Panc1 (cell line): Measurements from ENCODE around the gene CDC6. TPM values are rescaled to one million over a fixed set of nuclear protein-coding genes. Genes with fewer than 3 reads are reported as not detected.

Experiments
- ATAC-seq: fragments of 200-7000 bp; cut with Tn5 transposase; 2 replicates; pipeline ENCODE4 v1.9.1; 2020; ENCODE audit warnings: mild to moderate bottlenecking, moderate library complexity
- BruUV-seq: library from RNA; stranded (reverse); fragments of 400-500 nt; replicated peaks from 2 replicates; lab custom pipeline; 2021; lab: Mats Ljungman, UMichigan
- CTCF ChIA-PET: fragments of 300-600 bp; sonication (Branson Sonifier 250); formaldehyde crosslinking; loops from one replicate; lab custom pipeline; 2022; ENCODE audit warnings: antibody characterized with exemption; lab: Charles Lee
- POLR2A ChIA-PET: fragments of 300-600 bp; sonication (Branson Sonifier 250); formaldehyde crosslinking; loops from one replicate; lab custom pipeline; 2022; ENCODE audit warnings: antibody characterized with exemption; lab: Charles Lee
- DNase-seq: peaks from one replicate; pipeline ENCODE4 v3.0.0-alpha.2; 2010; ENCODE audit warnings: low read depth, low spot score
- H3K27ac ChIP-seq: 2 replicates; pipeline ENCODE4 v1.5.1; 2011; ENCODE audit warnings: mild to moderate bottlenecking, low read length, inconsistent platforms
- H3K27me3 ChIP-seq: fragments of 200-500 bp; sonication (Bioruptor generic); 2 replicates; pipeline ENCODE4 v1.6.0; 2014; ENCODE audit warnings: low read length, inconsistent platforms; ENCODE audit not compliant: control insufficient read depth, insufficient read depth
- H3K36me3 ChIP-seq: fragments of 200-500 bp; sonication (Bioruptor generic); 2 replicates; pipeline ENCODE4 v1.5.1; 2014; ENCODE audit warnings: inconsistent platforms, mild to moderate bottlenecking, low read length, moderate library complexity; ENCODE audit not compliant: control insufficient read depth, insufficient read depth
- H3K4me1 ChIP-seq: 2 replicates; pipeline ENCODE4 v1.5.1; 2011; ENCODE audit warnings: inconsistent platforms, mild to moderate bottlenecking, low read length, moderate library complexity; ENCODE audit not compliant: control insufficient read depth, insufficient read depth
- H3K4me3 ChIP-seq, 2 experiments: 2 replicates each; pipeline ENCODE4 v1.5.1; 2011 to 2012; ENCODE audit warnings: low read depth in 2 of 2, low read length in 2 of 2, mild to moderate bottlenecking in 2 of 2, inconsistent platforms in 1 of 2, moderate library complexity in 1 of 2
- H3K9me3 ChIP-seq: fragments of 200-500 bp; sonication (Bioruptor generic); 2 replicates; pipeline ENCODE4 v1.5.1; 2014; ENCODE audit warnings: low read depth, mild to moderate bottlenecking, inconsistent platforms, low read length, moderate library complexity; ENCODE audit not compliant: control insufficient read depth, insufficient read depth
- CTCF ChIP-seq: fragments of 450-650 bp; IDR thresholded peaks from 2 replicates; pipeline ENCODE4 v1.5.1; 2017; ENCODE audit warnings: mild to moderate bottlenecking
- POLR2AphosphoS5 ChIP-seq: IDR thresholded peaks from 2 replicates; pipeline ENCODE4 v1.6.1; 2012; ENCODE audit warnings: mild to moderate bottlenecking, low read depth, low read length, moderate library complexity
- SIN3A ChIP-seq: IDR thresholded peaks from 2 replicates; pipeline ENCODE4 v1.6.1; 2012; ENCODE audit warnings: low read depth, mild to moderate bottlenecking, low read length, moderate library complexity, borderline replicate concordance; ENCODE audit not compliant: insufficient read depth
- TCF7L2 ChIP-seq: IDR thresholded peaks from 2 replicates; pipeline ENCODE4 v1.6.1; 2011; ENCODE audit warnings: mild to moderate bottlenecking, low read depth, low read length, inconsistent platforms
- in situ Hi-C: cut with HindIII; loops from 2 replicates; pipeline ENCODE4 v1.10.0; 2016; ENCODE audit warnings: low sequenced_read_pairs, low pct_unique_long_range_greater_than_20kb
- intact Hi-C: fragments of 100-400 bp; cut with micrococcal nuclease; formaldehyde crosslinking; loops from one replicate; pipeline ENCODE4 v1.10.0; 2022; ENCODE audit not compliant: unreplicated experiment
- total RNA-seq: library from RNA; stranded (reverse); gene quantifications from one replicate; pipeline ENCODE4 v1.2.1, GENCODE V29; 2021; ENCODE audit not compliant: unreplicated experiment
- TF ChIP-seq, protein P1 (sequence below), 2 experiments: IDR thresholded peaks; 2 replicates each; pipeline ENCODE4 v1.6.1; 2011 to 2012; ENCODE audit warnings: low read depth in 2 of 2, control low read depth in 1 of 2, low read length in 1 of 2, mild to moderate bottlenecking in 1 of 2, moderate library complexity in 1 of 2; ENCODE audit not compliant: insufficient read depth in 1 of 2

The CDC6 gene
- total RNA-seq, 1 experiment from 2014 or later, result 66.3 TPM

- CTCF ChIA-PET, result interaction anchor here (0.6 to 6.9 kb wide), 6 partner anchors 9 to 1217 kb away, joined by 3 to 81 read pairs (median 4); no protein-coding TSS in a partner anchor
- in situ Hi-C loops (no loop called here), intact Hi-C loops (loop anchor here (10.0 kb wide), 1 partner anchor 107 kb away; the partner anchor contains the start of gene TOP2A)
- POLR2A ChIA-PET, result interaction anchor here (0.5 to 0.9 kb wide), 4 partner anchors 8 to 246 kb away, joined by 3 to 5 read pairs (median 4); no protein-coding TSS in a partner anchor
- BruUV-seq, result no TSS peak
- Histone ChIP-seq H3K27me3 (no peaks in the 10 kb centered on the region), H3K9me3 (no peaks in the 10 kb centered on the region), H3K4me3 (no peak overlapping the region), H3K36me3 (no peaks in the 10 kb centered on the region), H3K27ac (peak overlapping the region; percentile 95), H3K4me1 (peaks cover 88% of the 10 kb centered on the region)
- TF ChIP-seq TCF7L2, result peak; percentile 39; the same call in 1 of the 2 replicates
- no peak for TF ChIP-seq CTCF
- TF ChIP-seq POLR2AphosphoS5, result no peak; the same call in none of the 2 replicates
- no peak for TF ChIP-seq SIN3A
- DNase-seq, result no peak
- no peak for ATAC-seq
Observed at GRCh38 chr17:40307740-40308239, 20.1 kb downstream of the CDC6 start.

GRCh38 chr17:40309031-40309948, 21.6 kb downstream of the CDC6 start, which contains the start of gene RARA:
Gene RARA (plus strand): TSS chr17:40309180. CDS start chr17:40331219, 22,039 bp downstream.
- peak; percentile 75 for ATAC-seq
- intact Hi-C loops, result loop anchor here (10.0 kb wide), 1 partner anchor 106 kb away; the partner anchor contains the start of gene TOP2A
- POLR2A ChIA-PET, result no interaction called here
- peaks cover 88% of the 10 kb centered on the region for H3K4me1 ChIP-seq
- H3K9me3 ChIP-seq, result no peaks in the 10 kb centered on the region
- H3K27me3 ChIP-seq, result no peaks in the 10 kb centered on the region
- H3K36me3 ChIP-seq, result no peaks in the 10 kb centered on the region
- H3K4me3 ChIP-seq, result peak within 1 kb of the TSS; percentile 70 to 81
- H3K27ac ChIP-seq, result peak within 1 kb of the TSS; percentile 95
- no TSS peak for BruUV-seq
- CTCF ChIA-PET, result interaction anchor here (0.6 to 1.3 kb wide), 4 partner anchors 8 to 45 kb away, joined by 3 to 11 read pairs (median 3); no protein-coding TSS in a partner anchor
- in situ Hi-C loops, result no loop called here
- TF ChIP-seq SIN3A (peak; percentile 61; the same call in 1 of the 2 replicates), TCF7L2 (no peak), CTCF (no peak), POLR2AphosphoS5 (peak; percentile 69)
- TF ChIP-seq, protein P1, sequence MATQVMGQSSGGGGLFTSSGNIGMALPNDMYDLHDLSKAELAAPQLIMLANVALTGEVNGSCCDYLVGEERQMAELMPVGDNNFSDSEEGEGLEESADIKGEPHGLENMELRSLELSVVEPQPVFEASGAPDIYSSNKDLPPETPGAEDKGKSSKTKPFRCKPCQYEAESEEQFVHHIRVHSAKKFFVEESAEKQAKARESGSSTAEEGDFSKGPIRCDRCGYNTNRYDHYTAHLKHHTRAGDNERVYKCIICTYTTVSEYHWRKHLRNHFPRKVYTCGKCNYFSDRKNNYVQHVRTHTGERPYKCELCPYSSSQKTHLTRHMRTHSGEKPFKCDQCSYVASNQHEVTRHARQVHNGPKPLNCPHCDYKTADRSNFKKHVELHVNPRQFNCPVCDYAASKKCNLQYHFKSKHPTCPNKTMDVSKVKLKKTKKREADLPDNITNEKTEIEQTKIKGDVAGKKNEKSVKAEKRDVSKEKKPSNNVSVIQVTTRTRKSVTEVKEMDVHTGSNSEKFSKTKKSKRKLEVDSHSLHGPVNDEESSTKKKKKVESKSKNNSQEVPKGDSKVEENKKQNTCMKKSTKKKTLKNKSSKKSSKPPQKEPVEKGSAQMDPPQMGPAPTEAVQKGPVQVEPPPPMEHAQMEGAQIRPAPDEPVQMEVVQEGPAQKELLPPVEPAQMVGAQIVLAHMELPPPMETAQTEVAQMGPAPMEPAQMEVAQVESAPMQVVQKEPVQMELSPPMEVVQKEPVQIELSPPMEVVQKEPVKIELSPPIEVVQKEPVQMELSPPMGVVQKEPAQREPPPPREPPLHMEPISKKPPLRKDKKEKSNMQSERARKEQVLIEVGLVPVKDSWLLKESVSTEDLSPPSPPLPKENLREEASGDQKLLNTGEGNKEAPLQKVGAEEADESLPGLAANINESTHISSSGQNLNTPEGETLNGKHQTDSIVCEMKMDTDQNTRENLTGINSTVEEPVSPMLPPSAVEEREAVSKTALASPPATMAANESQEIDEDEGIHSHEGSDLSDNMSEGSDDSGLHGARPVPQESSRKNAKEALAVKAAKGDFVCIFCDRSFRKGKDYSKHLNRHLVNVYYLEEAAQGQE (IDR thresholded peaks at IDR 0.05; ENCODE audit: insufficient read depth in 1 of 2, low read depth in 2 of 2, low read length in 1 of 2), result no peak
- no peak for DNase-seq
